ENCODE results near the gene FGF11.

Gene FGF11

GRCh38 chr17:7407485-7408251 lies 31.6 kb upstream of the FGF11 start, which contains the start of gene NLGN2:
TSS of gene NLGN2 (plus strand) at chr17:7407845. CDS start at chr17:7408256, 411 bp downstream.
- no peak for DNase-seq
- in situ Hi-C loops (cut with MboI; ENCODE audit: low pct_unique_long_range_greater_than_20kb, low sequenced_read_pairs) = no loop called here

DNA sequence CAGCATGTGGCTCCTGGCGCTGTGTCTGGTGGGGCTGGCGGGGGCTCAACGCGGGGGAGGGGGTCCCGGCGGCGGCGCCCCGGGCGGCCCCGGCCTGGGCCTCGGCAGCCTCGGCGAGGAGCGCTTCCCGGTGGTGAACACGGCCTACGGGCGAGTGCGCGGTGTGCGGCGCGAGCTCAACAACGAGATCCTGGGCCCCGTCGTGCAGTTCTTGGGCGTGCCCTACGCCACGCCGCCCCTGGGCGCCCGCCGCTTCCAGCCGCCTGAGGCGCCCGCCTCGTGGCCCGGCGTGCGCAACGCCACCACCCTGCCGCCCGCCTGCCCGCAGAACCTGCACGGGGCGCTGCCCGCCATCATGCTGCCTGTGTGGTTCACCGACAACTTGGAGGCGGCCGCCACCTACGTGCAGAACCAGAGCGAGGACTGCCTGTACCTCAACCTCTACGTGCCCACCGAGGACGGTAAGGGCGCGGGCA lies 31.0 kb upstream of the FGF11 start:
- DNase-seq = no peak
- in situ Hi-C loops (cut with MboI; ENCODE audit: low pct_unique_long_range_greater_than_20kb, low sequenced_read_pairs) = no loop called here

DNA sequence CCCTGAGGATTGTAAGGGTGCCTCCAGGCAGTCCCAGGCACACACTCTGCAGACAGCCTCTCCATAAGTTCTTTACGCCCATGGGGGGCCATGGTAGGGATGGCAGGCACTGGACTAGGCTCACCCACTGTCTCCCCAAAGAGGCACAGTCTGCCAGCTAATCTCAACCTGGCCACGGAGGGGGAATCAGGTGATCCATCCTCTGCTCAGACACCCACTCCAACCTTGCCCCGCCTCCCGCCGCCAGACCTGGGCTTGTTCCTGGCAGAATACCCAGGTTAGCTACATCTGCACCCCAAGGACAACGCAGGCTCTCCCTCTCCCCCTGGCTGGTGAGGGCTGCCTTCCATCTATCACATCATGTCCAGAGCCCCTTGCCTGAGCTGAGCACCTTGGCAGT lies 30.4 kb upstream of the FGF11 start:
- in situ Hi-C loops (cut with MboI; ENCODE audit: low pct_unique_long_range_greater_than_20kb, low sequenced_read_pairs) = no loop called here
- DNase-seq = no peak

- in situ Hi-C loops (cut with MboI; ENCODE audit: low pct_unique_long_range_greater_than_20kb, low sequenced_read_pairs) = no loop called here
- no peak for DNase-seq
Measured at GRCh38 chr17:7409716-7410115, 29.6 kb upstream of the FGF11 start.

GRCh38 chr17:7410634-7411426 lies 28.5 kb upstream of the FGF11 start:
- DNase-seq = no peak
- in situ Hi-C loops (cut with MboI; ENCODE audit: low pct_unique_long_range_greater_than_20kb, low sequenced_read_pairs) = no loop called here

GRCh38 chr17:7411427-7411750 lies 27.9 kb upstream of the FGF11 start:
- in situ Hi-C loops (cut with MboI; ENCODE audit: low pct_unique_long_range_greater_than_20kb, low sequenced_read_pairs) = no loop called here
- DNase-seq = no peak

- no peak for DNase-seq
- in situ Hi-C loops (cut with MboI; ENCODE audit: low pct_unique_long_range_greater_than_20kb, low sequenced_read_pairs) = no loop called here
Measured at GRCh38 chr17:7413346-7413985, 25.8 kb upstream of the FGF11 start.

DNA sequence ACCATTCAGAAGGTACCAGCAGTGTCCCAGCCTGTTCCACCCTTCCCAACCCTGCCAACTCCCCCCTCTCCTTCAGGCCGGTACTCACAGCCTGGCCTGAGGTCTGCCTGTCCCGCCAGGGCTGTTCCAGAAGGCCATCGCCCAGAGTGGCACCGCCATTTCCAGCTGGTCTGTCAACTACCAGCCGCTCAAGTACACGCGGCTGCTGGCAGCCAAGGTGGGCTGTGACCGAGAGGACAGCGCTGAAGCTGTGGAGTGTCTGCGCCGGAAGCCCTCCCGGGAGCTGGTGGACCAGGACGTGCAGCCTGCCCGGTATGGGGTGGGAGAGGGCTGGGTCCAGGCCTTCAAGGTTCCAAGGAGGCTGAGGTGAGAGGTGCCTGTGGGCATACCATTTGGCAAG lies 24.5 kb upstream of the FGF11 start:
- DNase-seq = no peak
- in situ Hi-C loops (cut with MboI; ENCODE audit: low pct_unique_long_range_greater_than_20kb, low sequenced_read_pairs) = no loop called here

- no peak for DNase-seq
- in situ Hi-C loops (cut with MboI; ENCODE audit: low pct_unique_long_range_greater_than_20kb, low sequenced_read_pairs) = no loop called here
Measured at GRCh38 chr17:7415784-7416183, 23.5 kb upstream of the FGF11 start.

- in situ Hi-C loops (cut with MboI; ENCODE audit: low pct_unique_long_range_greater_than_20kb, low sequenced_read_pairs) = no loop called here
- DNase-seq = no peak
Measured at GRCh38 chr17:7416323-7416722, 23.0 kb upstream of the FGF11 start.

GRCh38 chr17:7417056-7417655 lies 22.2 kb upstream of the FGF11 start:
- in situ Hi-C loops (cut with MboI; ENCODE audit: low pct_unique_long_range_greater_than_20kb, low sequenced_read_pairs) = no loop called here
- DNase-seq = no peak

DNA sequence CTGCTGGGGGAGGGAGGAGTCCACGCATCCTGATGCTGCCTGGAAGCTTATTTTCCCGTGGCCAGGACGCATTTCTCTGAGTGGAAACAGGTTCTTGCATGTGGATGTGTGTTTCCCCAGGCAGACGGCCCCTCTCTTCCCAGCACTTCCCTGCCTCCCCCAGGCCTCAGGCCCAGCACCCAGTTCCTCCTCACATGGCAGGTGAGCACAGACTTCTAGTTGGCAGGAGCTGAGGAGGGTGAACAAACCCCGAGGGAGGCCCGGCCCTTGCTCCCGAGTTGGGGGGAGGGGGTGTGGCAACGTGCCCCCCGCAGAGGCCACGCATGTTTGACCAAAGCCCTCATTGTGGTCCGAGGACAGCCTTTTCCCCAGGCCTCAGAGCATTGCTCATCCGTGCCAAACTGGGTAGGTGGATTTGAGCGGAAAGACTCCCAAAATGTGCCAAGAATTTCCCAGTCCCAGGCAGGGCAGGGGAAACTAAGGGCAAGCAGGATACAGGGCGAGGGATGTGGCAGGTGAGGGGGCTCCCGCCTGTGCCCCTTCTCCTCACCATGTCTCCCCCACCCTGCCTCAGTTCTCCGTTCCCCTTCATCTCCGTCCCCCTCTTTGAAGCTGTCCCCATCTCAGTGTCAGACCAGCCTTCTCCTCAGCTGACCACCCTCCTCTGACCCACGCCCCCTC lies 20.7 kb upstream of the FGF11 start:
- in situ Hi-C loops (cut with MboI; ENCODE audit: low pct_unique_long_range_greater_than_20kb, low sequenced_read_pairs) = no loop called here
- DNase-seq = no peak

DNA sequence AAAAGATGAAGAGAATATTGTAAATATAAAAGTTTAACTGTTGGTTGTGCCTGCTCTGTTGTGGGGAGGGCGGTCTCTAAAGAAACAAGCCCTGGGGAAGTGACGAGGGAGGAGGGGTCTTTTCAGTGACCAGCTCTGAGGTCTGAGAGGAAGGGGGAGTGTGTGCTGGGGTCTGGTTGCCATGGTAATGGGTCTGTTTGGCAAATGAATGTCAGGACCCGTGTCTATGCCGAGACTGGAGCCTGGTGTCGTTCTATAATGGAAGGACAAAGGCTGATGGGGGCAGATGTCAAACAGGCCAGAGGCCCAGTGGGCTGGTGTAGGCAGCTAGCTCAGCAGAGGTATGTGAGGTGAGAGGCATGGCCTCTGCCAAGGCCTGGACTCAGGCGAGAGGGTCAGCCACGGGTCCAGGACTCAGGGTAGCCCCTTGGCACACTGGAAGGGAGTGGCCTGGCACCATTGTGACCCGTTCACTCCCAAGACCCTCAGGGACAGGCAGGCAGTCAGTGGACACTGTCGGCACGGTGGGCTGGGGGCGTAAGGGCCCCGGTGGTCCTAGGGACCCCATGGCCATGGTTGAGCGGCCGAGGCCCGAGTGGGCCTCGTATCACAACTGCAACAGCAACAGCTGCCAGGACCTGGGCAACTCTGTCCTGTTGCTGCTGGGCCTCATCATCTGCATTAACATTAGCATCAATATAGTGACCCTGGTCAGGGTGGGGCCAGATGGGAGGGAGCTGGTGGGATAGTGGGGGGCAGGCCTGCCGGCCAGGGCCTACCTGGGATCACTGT lies 19.3 kb upstream of the FGF11 start, which contains the start of gene SPEM1:
TSS of gene SPEM1 (plus strand) at position 506 of the 792 bp plus-strand sequence. CDS start at position 567, 61 bp downstream.
- in situ Hi-C loops (cut with MboI; ENCODE audit: low pct_unique_long_range_greater_than_20kb, low sequenced_read_pairs) = no loop called here
- DNase-seq = no peak

- in situ Hi-C loops (cut with MboI; ENCODE audit: low pct_unique_long_range_greater_than_20kb, low sequenced_read_pairs) = no loop called here
- DNase-seq = no peak
Measured at GRCh38 chr17:7421186-7421585, 18.1 kb upstream of the FGF11 start.

GRCh38 chr17:7423679-7424078 lies 15.6 kb upstream of the FGF11 start:
- in situ Hi-C loops (cut with MboI; ENCODE audit: low pct_unique_long_range_greater_than_20kb, low sequenced_read_pairs) = no loop called here

DNA sequence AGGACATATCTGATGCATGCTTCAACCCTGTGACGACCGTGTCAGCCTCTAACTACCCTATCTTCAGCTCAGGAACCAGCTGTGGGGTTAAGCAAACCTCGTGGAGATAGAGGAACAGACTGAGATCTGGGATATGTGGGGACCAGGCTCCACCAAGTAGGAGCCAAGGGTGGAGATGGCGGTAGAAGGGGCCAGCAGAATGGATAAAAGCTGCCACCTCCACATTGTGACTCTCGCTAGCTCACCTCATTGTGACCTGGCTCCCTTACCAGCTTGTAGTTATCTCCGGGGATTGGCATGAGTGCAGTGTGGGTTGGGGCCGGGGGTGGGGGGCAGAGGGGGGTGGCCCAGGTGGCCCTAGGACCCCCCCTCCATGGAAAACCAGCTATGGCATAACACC lies 14.0 kb upstream of the FGF11 start, which contains the start of gene SPEM2:
TSS of gene SPEM2 (plus strand) at position 301 of the 400 bp plus-strand sequence. CDS start at position 374, 73 bp downstream.
- in situ Hi-C loops (cut with MboI; ENCODE audit: low pct_unique_long_range_greater_than_20kb, low sequenced_read_pairs) = no loop called here
- DNase-seq = no peak

More at GRCh38 chr17:7423679-7424078, 15.6 kb upstream of the FGF11 start:
- DNase-seq = no peak

GRCh38 chr17:7425756-7426155 lies 13.6 kb upstream of the FGF11 start:
- no peak for DNase-seq
- in situ Hi-C loops (cut with MboI; ENCODE audit: low pct_unique_long_range_greater_than_20kb, low sequenced_read_pairs) = no loop called here

DNA sequence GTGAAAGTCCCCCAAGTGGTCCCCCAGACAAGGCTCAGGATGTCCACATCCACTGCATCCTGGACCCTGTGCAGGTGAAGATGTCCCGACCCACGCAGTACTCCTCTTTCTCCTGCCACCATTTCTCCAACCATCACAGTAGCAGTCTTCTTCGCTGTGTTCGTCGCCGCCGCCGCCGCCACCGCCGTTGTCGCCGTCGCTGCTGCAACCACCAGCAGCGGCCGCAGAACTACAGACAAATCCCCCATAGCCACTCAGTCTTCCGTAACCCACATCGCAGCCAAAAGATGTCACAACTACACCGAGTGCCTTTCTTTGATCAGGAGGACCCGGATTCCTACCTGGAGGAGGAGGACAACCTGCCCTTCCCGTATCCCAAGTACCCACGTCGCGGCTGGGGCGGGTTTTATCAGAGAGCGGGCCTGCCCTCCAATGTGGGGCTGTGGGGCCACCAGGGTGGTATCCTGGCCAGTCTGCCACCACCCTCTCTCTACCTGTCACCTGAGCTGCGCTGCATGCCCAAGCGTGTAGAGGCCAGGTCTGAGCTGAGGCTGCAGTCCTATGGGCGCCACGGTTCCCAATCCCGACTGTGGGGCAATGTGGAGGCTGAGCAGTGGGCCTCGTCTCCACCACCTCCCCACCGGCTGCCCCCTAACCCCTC lies 13.0 kb upstream of the FGF11 start:
- in situ Hi-C loops (cut with MboI; ENCODE audit: low pct_unique_long_range_greater_than_20kb, low sequenced_read_pairs) = no loop called here
- DNase-seq = no peak

Measured in KBM-7 (cell line).